WTC11 (cell line): ENCODE results near the gene CYP2C9. TPM values are rescaled to one million over a fixed set of nuclear protein-coding genes. Genes with fewer than 3 reads are reported as not detected.

Source experiments
- ATAC-seq: fragments of 200-7000 bp; cut with Tn5 transposase; 2 replicates; pipeline ENCODE4 v1.10.0; 2021; ENCODE audit warnings: mild to moderate bottlenecking, moderate library complexity
- CTCF ChIA-PET: fragments of 300-600 bp; sonication (Branson Sonifier 250); formaldehyde crosslinking; loops from one replicate; lab custom pipeline; 2021; ENCODE audit warnings: antibody characterized with exemption; lab: Charles Lee
- POLR2A ChIA-PET: fragments of 350-600 bp; sonication (Branson Sonifier 250); formaldehyde crosslinking; loops from one replicate; lab custom pipeline; 2021; ENCODE audit warnings: antibody characterized with exemption; lab: Charles Lee
- DNase-seq: peaks from one replicate; pipeline ENCODE4 v3.0.0; 2021; ENCODE audit warnings: low spot score
- H3K27ac Mint-ChIP-seq: 2 replicates; pipeline ENCODE4 v1.8.0; 2021; ENCODE audit warnings: mixed read lengths
- H3K27me3 Mint-ChIP-seq: 2 replicates; pipeline ENCODE4 v1.8.0; 2021; ENCODE audit warnings: low read depth, mild to moderate bottlenecking, moderate library complexity, mixed read lengths
- H3K36me3 Mint-ChIP-seq: 2 replicates; pipeline ENCODE4 v1.8.0; 2021; ENCODE audit warnings: mixed read lengths
- H3K4me1 Mint-ChIP-seq: 2 replicates; pipeline ENCODE4 v1.8.0; 2022; ENCODE audit warnings: mixed read lengths
- H3K4me3 Mint-ChIP-seq: 2 replicates; pipeline ENCODE4 v1.8.0; 2021; ENCODE audit warnings: mild to moderate bottlenecking, moderate library complexity, mixed read lengths
- H3K9me3 Mint-ChIP-seq: 2 replicates; pipeline ENCODE4 v1.8.0; 2021; ENCODE audit warnings: mixed read lengths
- CBFB ChIP-seq: sonication (generic); formaldehyde crosslinking; IDR thresholded peaks from 2 replicates; pipeline ENCODE4 v1.8.1; 2022; ENCODE audit warnings: mild to moderate bottlenecking, low read depth, missing genetic modification reagents
- CTCF ChIP-seq: fragments of 200-600 bp; IDR thresholded peaks from 2 replicates; pipeline ENCODE4 v1.8.0; 2022; ENCODE audit warnings: antibody characterized with exemption
- EMX1 ChIP-seq: fragments of 250-450 bp; sonication (Bioruptor Pico); IDR thresholded peaks from 2 replicates; pipeline ENCODE4 v1.8.0; 2021; ENCODE audit warnings: mild to moderate bottlenecking
- ESRRA ChIP-seq: sonication (generic); formaldehyde crosslinking; IDR thresholded peaks from 2 replicates; pipeline ENCODE4 v1.8.1; 2022; ENCODE audit warnings: mild to moderate bottlenecking, missing genetic modification reagents, borderline replicate concordance
- GRHL2 ChIP-seq: fragments of 250-450 bp; sonication (Bioruptor Pico); IDR thresholded peaks from 2 replicates; pipeline ENCODE4 v1.8.0; 2022; ENCODE audit warnings: mild to moderate bottlenecking, moderate library complexity; ENCODE audit not compliant: insufficient replicate concordance, severe bottlenecking
- HMGA2 ChIP-seq: fragments of 250-450 bp; sonication (Bioruptor Pico); IDR thresholded peaks from 2 replicates; pipeline ENCODE4 v1.4.0; 2021; ENCODE audit warnings: mild to moderate bottlenecking, moderate library complexity
- KAT7 ChIP-seq: sonication (generic); formaldehyde crosslinking; IDR thresholded peaks from 2 replicates; pipeline ENCODE4 v1.8.1; 2023; ENCODE audit warnings: missing genetic modification reagents, mild to moderate bottlenecking, borderline replicate concordance
- NFATC4 ChIP-seq: fragments of 250-450 bp; sonication (Bioruptor Pico); IDR thresholded peaks from 2 replicates; pipeline ENCODE4 v1.9.0; 2021; ENCODE audit warnings: mild to moderate bottlenecking
- NR1H2 ChIP-seq: sonication (generic); formaldehyde crosslinking; IDR thresholded peaks from 2 replicates; pipeline ENCODE4 v1.9.0; 2021; ENCODE audit warnings: mild to moderate bottlenecking, moderate library complexity, missing genetic modification reagents
- SMAD4 ChIP-seq: sonication (generic); formaldehyde crosslinking; IDR thresholded peaks from 2 replicates; pipeline ENCODE4 v1.8.0; 2022; ENCODE audit warnings: mild to moderate bottlenecking, missing genetic modification reagents
- SP1 ChIP-seq: sonication (generic); formaldehyde crosslinking; conservative IDR thresholded peaks from 2 replicates; pipeline ENCODE4 v1.8.1; 2022; ENCODE audit warnings: missing genetic modification reagents
- ZNF121 ChIP-seq: sonication (generic); formaldehyde crosslinking; IDR thresholded peaks from 2 replicates; pipeline ENCODE4 v1.8.0; 2023; ENCODE audit warnings: missing genetic modification reagents
- ZNF423 ChIP-seq: fragments of 250-450 bp; sonication (Bioruptor Pico); IDR thresholded peaks from 2 replicates; pipeline ENCODE4 v2.1.2; 2022; ENCODE audit warnings: mild to moderate bottlenecking, moderate library complexity
- ZSCAN18 ChIP-seq: fragments of 250-450 bp; sonication (Bioruptor Pico); IDR thresholded peaks from 2 replicates; pipeline ENCODE4 v2.1.2; 2022; ENCODE audit warnings: mild to moderate bottlenecking, moderate library complexity
- total RNA-seq: library from RNA; stranded (reverse); gene quantifications from 3 replicates; pipeline ENCODE4 v1.2.3, GENCODE V29; 2021
- TF ChIP-seq, protein P1 (sequence below): sonication (generic); formaldehyde crosslinking; conservative IDR thresholded peaks from 2 replicates; pipeline ENCODE4 v1.8.1; 2023; ENCODE audit warnings: mild to moderate bottlenecking, low read depth, missing genetic modification reagents, moderate library complexity
- TF ChIP-seq, protein P2 (sequence below): fragments of 250-450 bp; sonication (Bioruptor Pico); IDR thresholded peaks from 2 replicates; pipeline ENCODE4 v1.9.0; 2021; ENCODE audit warnings: mild to moderate bottlenecking
- TF ChIP-seq, protein P3 (sequence below): sonication (generic); formaldehyde crosslinking; IDR thresholded peaks from 2 replicates; pipeline ENCODE4 v1.8.1; 2023; ENCODE audit warnings: mild to moderate bottlenecking, moderate library complexity, missing genetic modification reagents
- TF ChIP-seq, protein P4 (sequence below): fragments of 250-450 bp; sonication (Bioruptor Pico); IDR thresholded peaks from 2 replicates; pipeline ENCODE4 v1.9.0; 2021; ENCODE audit warnings: mild to moderate bottlenecking

Gene CYP2C9
- total RNA-seq, 1 experiment from 2014 or later = 0.50 TPM

DNA sequence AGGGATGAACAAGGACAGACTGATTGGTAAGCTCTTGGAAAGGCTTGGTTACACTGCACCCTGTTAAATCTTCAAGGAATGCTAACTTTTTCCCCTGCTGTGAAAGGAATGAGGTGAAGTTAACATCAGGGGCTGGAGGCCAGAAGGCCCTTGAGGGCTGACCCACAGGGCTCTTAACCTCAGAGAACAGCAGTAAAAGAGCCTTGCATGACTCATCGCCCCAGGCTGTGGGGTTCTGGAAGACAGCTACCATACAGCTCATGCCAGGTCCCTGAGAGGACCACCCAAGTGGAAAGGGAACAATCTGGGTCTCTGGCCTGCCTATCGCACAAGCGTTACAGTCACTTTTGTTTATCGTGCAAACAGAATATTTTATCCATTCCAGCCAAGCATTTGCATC, 54.4 kb downstream of the CYP2C9 start (continued):
- TF ChIP-seq, protein P1, sequence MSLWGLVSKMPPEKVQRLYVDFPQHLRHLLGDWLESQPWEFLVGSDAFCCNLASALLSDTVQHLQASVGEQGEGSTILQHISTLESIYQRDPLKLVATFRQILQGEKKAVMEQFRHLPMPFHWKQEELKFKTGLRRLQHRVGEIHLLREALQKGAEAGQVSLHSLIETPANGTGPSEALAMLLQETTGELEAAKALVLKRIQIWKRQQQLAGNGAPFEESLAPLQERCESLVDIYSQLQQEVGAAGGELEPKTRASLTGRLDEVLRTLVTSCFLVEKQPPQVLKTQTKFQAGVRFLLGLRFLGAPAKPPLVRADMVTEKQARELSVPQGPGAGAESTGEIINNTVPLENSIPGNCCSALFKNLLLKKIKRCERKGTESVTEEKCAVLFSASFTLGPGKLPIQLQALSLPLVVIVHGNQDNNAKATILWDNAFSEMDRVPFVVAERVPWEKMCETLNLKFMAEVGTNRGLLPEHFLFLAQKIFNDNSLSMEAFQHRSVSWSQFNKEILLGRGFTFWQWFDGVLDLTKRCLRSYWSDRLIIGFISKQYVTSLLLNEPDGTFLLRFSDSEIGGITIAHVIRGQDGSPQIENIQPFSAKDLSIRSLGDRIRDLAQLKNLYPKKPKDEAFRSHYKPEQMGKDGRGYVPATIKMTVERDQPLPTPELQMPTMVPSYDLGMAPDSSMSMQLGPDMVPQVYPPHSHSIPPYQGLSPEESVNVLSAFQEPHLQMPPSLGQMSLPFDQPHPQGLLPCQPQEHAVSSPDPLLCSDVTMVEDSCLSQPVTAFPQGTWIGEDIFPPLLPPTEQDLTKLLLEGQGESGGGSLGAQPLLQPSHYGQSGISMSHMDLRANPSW (CRISPR knock-in tag) = no peak
- TF ChIP-seq, protein P2, sequence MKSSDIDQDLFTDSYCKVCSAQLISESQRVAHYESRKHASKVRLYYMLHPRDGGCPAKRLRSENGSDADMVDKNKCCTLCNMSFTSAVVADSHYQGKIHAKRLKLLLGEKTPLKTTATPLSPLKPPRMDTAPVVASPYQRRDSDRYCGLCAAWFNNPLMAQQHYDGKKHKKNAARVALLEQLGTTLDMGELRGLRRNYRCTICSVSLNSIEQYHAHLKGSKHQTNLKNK = no peak
- no peak for TF ChIP-seq CBFB (CRISPR knock-in tag)
- no peak for TF ChIP-seq ESRRA (CRISPR knock-in tag)
- TF ChIP-seq SMAD4 (CRISPR knock-in tag) = no peak
- no peak for TF ChIP-seq NR1H2 (CRISPR knock-in tag)
- TF ChIP-seq, all 79 proteins: peak for 0

- ChIA-PET CTCF (interaction anchor here (0.7 to 1.8 kb wide), 2 partner anchors 34 to 357 kb away, joined by 3 read pairs; no protein-coding TSS in a partner anchor), POLR2A (interaction anchor here (0.6 kb wide), 1 partner anchor 238 kb away, joined by 3 read pairs; no protein-coding TSS in a partner anchor)
- TF ChIP-seq ZNF423 (CRISPR knock-in tag) (peak; percentile 74), SP1 (CRISPR knock-in tag) (peak; percentile 37; the same call in 1 of the 2 replicates)
- TF ChIP-seq, protein P3, sequence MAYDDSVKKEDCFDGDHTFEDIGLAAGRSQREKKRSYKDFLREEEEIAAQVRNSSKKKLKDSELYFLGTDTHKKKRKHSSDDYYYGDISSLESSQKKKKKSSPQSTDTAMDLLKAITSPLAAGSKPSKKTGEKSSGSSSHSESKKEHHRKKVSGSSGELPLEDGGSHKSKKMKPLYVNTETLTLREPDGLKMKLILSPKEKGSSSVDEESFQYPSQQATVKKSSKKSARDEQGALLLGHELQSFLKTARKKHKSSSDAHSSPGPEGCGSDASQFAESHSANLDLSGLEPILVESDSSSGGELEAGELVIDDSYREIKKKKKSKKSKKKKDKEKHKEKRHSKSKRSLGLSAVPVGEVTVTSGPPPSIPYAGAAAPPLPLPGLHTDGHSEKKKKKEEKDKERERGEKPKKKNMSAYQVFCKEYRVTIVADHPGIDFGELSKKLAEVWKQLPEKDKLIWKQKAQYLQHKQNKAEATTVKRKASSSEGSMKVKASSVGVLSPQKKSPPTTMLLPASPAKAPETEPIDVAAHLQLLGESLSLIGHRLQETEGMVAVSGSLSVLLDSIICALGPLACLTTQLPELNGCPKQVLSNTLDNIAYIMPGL = no peak
- peak; percentile 31 for DNase-seq
- ATAC-seq = peak; percentile 89
- H3K27ac Mint-ChIP-seq = peak overlapping the region; percentile 59; the same call in 1 of the 2 replicates
- no peaks in the 10 kb centered on the region for H3K36me3 Mint-ChIP-seq
- H3K4me3 Mint-ChIP-seq = peak overlapping the region; percentile 56
- H3K9me3 Mint-ChIP-seq = peaks cover 5% of the 10 kb centered on the region
- H3K4me1 Mint-ChIP-seq = peaks cover 26% of the 10 kb centered on the region
- H3K27me3 Mint-ChIP-seq = no peaks in the 10 kb centered on the region; the same call in 1 of the 2 replicates
Observed at GRCh38 chr10:94997741-94998174, 59.3 kb downstream of the CYP2C9 start.

DNA sequence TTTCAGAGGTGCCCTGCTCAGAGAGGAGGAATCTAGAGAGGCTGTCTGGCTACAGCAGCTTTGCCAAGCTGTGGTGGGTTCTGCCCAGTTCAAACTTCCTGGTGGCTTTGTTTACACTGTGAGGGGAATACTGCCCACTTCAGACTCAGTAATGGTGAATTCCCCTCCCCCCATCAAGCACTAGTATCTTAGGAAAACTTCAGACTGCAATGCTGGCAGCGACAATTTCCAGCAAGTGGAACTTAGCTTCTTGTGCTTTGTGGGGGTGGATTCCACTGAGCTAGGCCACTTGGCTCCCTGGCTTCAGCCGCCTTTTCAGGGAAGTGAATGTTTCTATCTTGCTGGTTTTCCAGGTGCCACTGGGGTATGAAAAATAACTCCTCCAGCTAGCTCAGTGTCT, 88.0 kb downstream of the CYP2C9 start:
- Mint-ChIP-seq H3K9me3 (peaks cover 9% of the 10 kb centered on the region), H3K4me3 (no peak overlapping the region), H3K4me1 (no peaks in the 10 kb centered on the region), H3K27me3 (peaks cover 7% of the 10 kb centered on the region; the same call in 1 of the 2 replicates), H3K27ac (no peak overlapping the region), H3K36me3 (no peaks in the 10 kb centered on the region)
- DNase-seq (no peak), ATAC-seq (no peak)
- TF ChIP-seq GRHL2 (CRISPR knock-in tag) (no peak), HMGA2 (CRISPR knock-in tag) (no peak), NFATC4 (CRISPR knock-in tag) (no peak), KAT7 (CRISPR knock-in tag) (no peak), ZNF121 (CRISPR knock-in tag) (no peak), ZSCAN18 (CRISPR knock-in tag) (no peak), EMX1 (CRISPR knock-in tag) (no peak), CTCF (no peak)
- TF ChIP-seq, protein P4, sequence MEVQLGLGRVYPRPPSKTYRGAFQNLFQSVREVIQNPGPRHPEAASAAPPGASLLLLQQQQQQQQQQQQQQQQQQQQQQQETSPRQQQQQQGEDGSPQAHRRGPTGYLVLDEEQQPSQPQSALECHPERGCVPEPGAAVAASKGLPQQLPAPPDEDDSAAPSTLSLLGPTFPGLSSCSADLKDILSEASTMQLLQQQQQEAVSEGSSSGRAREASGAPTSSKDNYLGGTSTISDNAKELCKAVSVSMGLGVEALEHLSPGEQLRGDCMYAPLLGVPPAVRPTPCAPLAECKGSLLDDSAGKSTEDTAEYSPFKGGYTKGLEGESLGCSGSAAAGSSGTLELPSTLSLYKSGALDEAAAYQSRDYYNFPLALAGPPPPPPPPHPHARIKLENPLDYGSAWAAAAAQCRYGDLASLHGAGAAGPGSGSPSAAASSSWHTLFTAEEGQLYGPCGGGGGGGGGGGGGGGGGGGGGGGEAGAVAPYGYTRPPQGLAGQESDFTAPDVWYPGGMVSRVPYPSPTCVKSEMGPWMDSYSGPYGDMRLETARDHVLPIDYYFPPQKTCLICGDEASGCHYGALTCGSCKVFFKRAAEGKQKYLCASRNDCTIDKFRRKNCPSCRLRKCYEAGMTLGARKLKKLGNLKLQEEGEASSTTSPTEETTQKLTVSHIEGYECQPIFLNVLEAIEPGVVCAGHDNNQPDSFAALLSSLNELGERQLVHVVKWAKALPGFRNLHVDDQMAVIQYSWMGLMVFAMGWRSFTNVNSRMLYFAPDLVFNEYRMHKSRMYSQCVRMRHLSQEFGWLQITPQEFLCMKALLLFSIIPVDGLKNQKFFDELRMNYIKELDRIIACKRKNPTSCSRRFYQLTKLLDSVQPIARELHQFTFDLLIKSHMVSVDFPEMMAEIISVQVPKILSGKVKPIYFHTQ (CRISPR knock-in tag) = no peak
- TF ChIP-seq, protein P1 (CRISPR knock-in tag) = no peak
- CTCF ChIA-PET = no interaction called here
- POLR2A ChIA-PET = no interaction called here
